ENCODE measurements around the gene FUT7. TPM values are rescaled to one million over a fixed set of nuclear protein-coding genes. Genes with fewer than 3 reads are reported as not detected.

Gene FUT7
- total RNA-seq, 2 experiments from 2014 or later = 2.5 to 2.6 TPM

- ATAC-seq (no peak), DNase-seq (no peak)
- POLR2A ChIA-PET = interaction anchor here (1.1 kb wide), 1 partner anchor 10 kb away, joined by 6 read pairs; the partner anchor contains the start of gene PAXX
- peaks cover 1% of the 10 kb centered on the region for H3K4me1 Mint-ChIP-seq (ENCODE audit: low read depth)
- no peaks in the 10 kb centered on the region for H3K9me3 Mint-ChIP-seq (ENCODE audit: insufficient read depth)
- H3K4me3 Mint-ChIP-seq = no peak within 1 kb of the TSS
- H3K27ac Mint-ChIP-seq = no peak within 1 kb of the TSS
- peaks cover 20% of the 10 kb centered on the region for H3K27me3 Mint-ChIP-seq (ENCODE audit: low read depth)
- CTCF ChIA-PET = no interaction called here
- H3K36me3 Mint-ChIP-seq (ENCODE audit: low read depth) = no peaks in the 10 kb centered on the region
Measured at GRCh38 chr9:136982232-136983051, 49.4 kb downstream of the FUT7 start, which contains the start of gene LCNL1. Gene LCNL1 (plus strand): TSS chr9:136982993. CDS start chr9:136983587, 594 bp downstream.

DNA sequence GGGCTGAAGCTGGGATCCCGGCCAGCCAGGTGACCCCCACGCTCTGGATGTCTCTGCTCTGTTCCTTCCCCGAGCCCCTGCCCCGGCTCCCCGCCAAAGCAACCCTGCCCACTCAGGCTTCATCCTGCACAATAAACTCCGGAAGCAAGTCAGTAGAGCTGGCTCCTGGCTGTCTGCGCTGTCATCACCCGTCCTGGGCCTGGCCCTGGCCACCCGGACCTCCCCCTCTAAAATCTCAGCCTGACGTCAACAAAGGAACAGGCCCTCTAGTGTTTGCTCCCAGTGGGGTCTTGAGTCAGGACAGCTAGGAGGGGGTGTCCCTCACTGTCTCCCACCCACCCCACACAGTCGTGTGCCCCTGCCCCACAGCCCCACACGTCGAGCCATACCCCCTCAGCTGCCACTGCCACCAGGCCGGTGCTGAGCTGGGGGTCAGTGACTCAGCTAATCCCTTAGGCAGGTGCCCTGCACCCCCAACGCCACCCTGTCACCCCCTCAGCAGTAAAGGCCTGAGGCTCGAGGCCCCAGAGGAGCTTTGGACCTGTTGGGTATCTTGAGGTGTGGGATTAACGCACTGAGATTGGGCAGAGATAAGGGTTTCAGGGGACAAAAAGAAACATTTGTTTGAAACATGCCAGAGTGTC is 50.2 kb downstream of the FUT7 start:
- Mint-ChIP-seq H3K27me3 (ENCODE audit: low read depth) (peaks cover 18% of the 10 kb centered on the region), H3K4me1 (ENCODE audit: low read depth) (peaks cover 2% of the 10 kb centered on the region), H3K4me3 (no peak overlapping the region), H3K27ac (no peak overlapping the region), H3K9me3 (ENCODE audit: insufficient read depth) (no peaks in the 10 kb centered on the region), H3K36me3 (ENCODE audit: low read depth) (no peaks in the 10 kb centered on the region)
- ATAC-seq (no peak), DNase-seq (no peak)
- ChIA-PET POLR2A (interaction anchor here (1.1 kb wide), 1 partner anchor 11 kb away, joined by 6 read pairs; the partner anchor contains the start of gene PAXX), CTCF (no interaction called here)

DNA sequence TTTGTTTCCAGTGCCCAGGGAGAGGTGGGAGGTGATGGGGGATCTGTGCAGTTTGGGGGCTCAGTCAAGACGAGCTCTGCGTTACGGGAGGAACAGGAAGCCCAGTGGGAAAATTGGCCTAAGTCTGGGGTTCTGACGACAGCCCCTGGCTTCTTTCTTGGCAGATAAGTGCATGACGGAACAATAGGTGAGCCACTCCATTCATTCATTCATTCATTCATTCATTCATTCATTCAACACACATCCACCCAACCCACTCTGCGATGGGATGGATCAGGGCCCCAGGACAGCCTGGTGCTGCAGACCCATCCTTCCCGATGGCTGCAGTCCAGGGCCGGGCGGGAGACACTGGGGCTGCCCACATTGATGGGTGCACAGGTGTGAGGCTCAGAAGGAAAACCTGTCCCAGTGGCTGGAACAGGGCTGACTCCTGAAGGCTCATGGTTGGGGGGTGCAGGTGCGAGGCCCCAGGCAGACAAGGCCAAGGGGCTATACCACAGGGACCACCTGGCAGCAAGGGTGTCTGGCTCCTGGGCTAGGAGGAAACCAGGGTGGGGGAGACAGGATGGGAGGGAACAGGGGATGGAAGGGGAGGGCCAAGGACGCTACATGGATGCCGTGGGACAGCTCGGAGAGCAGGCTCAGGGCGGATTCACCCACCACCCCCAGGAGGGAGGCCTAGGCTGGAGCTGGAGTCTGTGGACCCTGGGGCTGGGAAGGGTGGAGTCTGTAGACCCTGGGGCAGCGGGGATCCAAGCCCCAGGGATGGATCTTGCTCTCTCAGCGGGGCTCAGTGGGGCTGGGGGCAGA is 51.0 kb downstream of the FUT7 start:
- H3K36me3 Mint-ChIP-seq (ENCODE audit: low read depth) = no peaks in the 10 kb centered on the region
- no peaks in the 10 kb centered on the region for H3K9me3 Mint-ChIP-seq (ENCODE audit: insufficient read depth)
- H3K4me1 Mint-ChIP-seq (ENCODE audit: low read depth) = peaks cover 7% of the 10 kb centered on the region
- ChIA-PET POLR2A (interaction anchor here (1.5 kb wide), 1 partner anchor 12 kb away, joined by 3 read pairs; the partner anchor contains the start of gene PAXX), CTCF (no interaction called here)
- ATAC-seq (no peak), DNase-seq (no peak)
- no peak overlapping the region for H3K4me3 Mint-ChIP-seq
- peaks cover 13% of the 10 kb centered on the region for H3K27me3 Mint-ChIP-seq (ENCODE audit: low read depth)
- H3K27ac Mint-ChIP-seq = no peak overlapping the region

Other genes with a start within 250 kb of the FUT7 start
- gene TMEM141, start 240.7 kb downstream of the FUT7 start, total RNA-seq = 10 to 100 TPM; 39.9 to 43.2 TPM
- under 1 TPM; 0.26 to 0.44 TPM for gene CCDC183, start 235.8 kb downstream of the FUT7 start, total RNA-seq
- gene RABL6, start 224.1 kb downstream of the FUT7 start, total RNA-seq = 100 to 1,000 TPM; 117 to 118 TPM
- gene AJM1, start 189.6 kb downstream of the FUT7 start, total RNA-seq = 1 to 10 TPM; 5.3 to 5.6 TPM
- gene PHPT1, start 182.7 kb downstream of the FUT7 start, total RNA-seq = 100 to 1,000 TPM; 108 to 119 TPM
- 10 to 100 TPM; 14.7 to 15.8 TPM for gene MAMDC4, start 179.7 kb downstream of the FUT7 start, total RNA-seq
- gene EDF1, start 165.8 kb downstream of the FUT7 start, total RNA-seq = 100 to 1,000 TPM; 279 to 310 TPM
- 10 to 100 TPM; 48.5 to 57.2 TPM for gene TRAF2, start 145.6 kb downstream of the FUT7 start, total RNA-seq
- 100 to 1,000 TPM; 103 to 104 TPM for gene FBXW5, start 87.3 kb downstream of the FUT7 start, total RNA-seq
- gene C8G, start 86.8 kb downstream of the FUT7 start, total RNA-seq = 1 to 10 TPM; 1.4 to 1.5 TPM
- 1 to 10 TPM; 1.0 to 1.7 TPM for gene LCN12, start 79.8 kb downstream of the FUT7 start, total RNA-seq
- 1 to 10 TPM; 1.2 to 1.4 TPM for gene PTGDS, start 54.6 kb downstream of the FUT7 start, total RNA-seq
- not detected for gene LCNL1, start 49.1 kb downstream of the FUT7 start, total RNA-seq
- 10 to 100 TPM; 80.6 to 85.2 TPM for gene PAXX, start 39.7 kb downstream of the FUT7 start, total RNA-seq
- gene CLIC3, start 35.5 kb downstream of the FUT7 start, total RNA-seq = 1 to 10 TPM; 3.6 to 4.8 TPM
- gene ABCA2, start 3.9 kb downstream of the FUT7 start, total RNA-seq = 10 to 100 TPM; 61.5 to 62.0 TPM
- gene NPDC1, start 14.1 kb upstream of the FUT7 start, total RNA-seq = 10 to 100 TPM; 20.1 to 29.9 TPM
- gene ENTPD2, start 22.0 kb upstream of the FUT7 start, total RNA-seq = under 1 TPM in 1 of 2 experiments, not detected in 1; 0.34 TPM
- gene SAPCD2, start 38.5 kb upstream of the FUT7 start, total RNA-seq = 10 to 100 TPM; 56.8 to 57.0 TPM
- gene UAP1L1, start 45.4 kb upstream of the FUT7 start, total RNA-seq = 10 to 100 TPM; 63.1 to 66.8 TPM
- 10 to 100 TPM; 42.2 to 49.2 TPM for gene MAN1B1, start 54.9 kb upstream of the FUT7 start, total RNA-seq
- gene DPP7, start 82.6 kb upstream of the FUT7 start, total RNA-seq = 100 to 1,000 TPM; 248 TPM
- gene GRIN1, start 107.1 kb upstream of the FUT7 start, total RNA-seq = not detected
- not detected for gene LRRC26, start 138.0 kb upstream of the FUT7 start, total RNA-seq
- gene TMEM210, start 140.0 kb upstream of the FUT7 start, total RNA-seq = under 1 TPM; 0.29 to 0.32 TPM
- 10 to 100 TPM; 60.2 to 64.1 TPM for gene ANAPC2, start 156.5 kb upstream of the FUT7 start, total RNA-seq
- gene SSNA1, start 156.6 kb upstream of the FUT7 start, total RNA-seq = 10 to 100 TPM; 88.2 to 90.0 TPM
- 10 to 100 TPM; 10.9 to 12.0 TPM for gene TPRN, start 168.7 kb upstream of the FUT7 start, total RNA-seq
- 10 to 100 TPM; 34.6 to 36.6 TPM for gene TMEM203, start 173.6 kb upstream of the FUT7 start, total RNA-seq
- 10 to 100 TPM; 44.7 to 45.5 TPM for gene NDOR1, start 173.6 kb upstream of the FUT7 start, total RNA-seq
- 1 to 10 TPM; 3.6 to 4.5 TPM for gene RNF208, start 190.2 kb upstream of the FUT7 start, total RNA-seq
- under 1 TPM; 0.42 to 0.50 TPM for gene CYSRT1, start 193.1 kb upstream of the FUT7 start, total RNA-seq
- not detected for gene RNF224, start 195.4 kb upstream of the FUT7 start, total RNA-seq
- gene SLC34A3, start 198.8 kb upstream of the FUT7 start, total RNA-seq = not detected
- gene TUBB4B, start 209.2 kb upstream of the FUT7 start, total RNA-seq = 100 to 1,000 TPM; 417 to 432 TPM
- not detected for gene STPG3, start 219.2 kb upstream of the FUT7 start, total RNA-seq
- 10 to 100 TPM; 68.6 to 68.8 TPM for gene NELFB, start 223.2 kb upstream of the FUT7 start, total RNA-seq
- gene TOR4A, start 245.6 kb upstream of the FUT7 start, total RNA-seq = 1 to 10 TPM; 6.6 to 7.0 TPM